HG03196 (cell line): ENCODE measurements around the gene UNC13B.

Experiments
- ATAC-seq: cut with Tn5 transposase; IDR thresholded peaks from one replicate; pipeline ENCODE4 v1.9.1; 2021; ENCODE audit not compliant: unreplicated experiment

Gene UNC13B

DNA sequence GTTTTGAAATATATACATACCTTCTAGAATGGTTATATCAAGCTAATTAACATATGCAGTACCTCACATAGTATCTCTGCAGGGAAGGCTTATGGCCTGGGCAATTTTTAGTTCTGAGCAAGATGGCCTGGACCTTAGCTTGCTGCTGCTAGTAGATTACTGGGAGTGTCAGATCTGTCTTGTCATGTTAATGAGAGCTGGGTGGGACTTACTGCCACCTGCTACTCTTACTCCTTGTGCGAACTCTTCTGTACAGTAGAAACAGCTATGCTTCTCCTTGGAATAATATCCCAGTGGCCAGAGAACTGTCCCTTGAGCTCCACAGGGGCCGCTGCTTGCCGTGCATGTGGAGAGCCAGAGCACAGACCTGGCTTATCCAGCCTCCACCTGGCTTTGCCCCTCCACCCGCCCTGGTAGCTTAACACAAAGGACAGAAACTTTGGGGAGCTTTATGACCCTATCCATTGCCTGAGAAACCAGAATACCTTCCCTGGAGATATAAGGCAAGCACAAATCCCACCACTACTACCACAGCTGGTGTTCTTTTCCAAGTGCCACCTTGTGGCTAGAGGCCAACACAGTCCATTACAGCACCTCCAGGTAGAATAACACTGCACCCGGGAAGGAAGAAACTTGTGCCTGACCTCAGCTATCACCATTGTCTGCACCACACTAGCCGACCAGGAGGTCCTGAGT is 253.7 kb downstream of the UNC13B start:
- ATAC-seq: no peak

DNA sequence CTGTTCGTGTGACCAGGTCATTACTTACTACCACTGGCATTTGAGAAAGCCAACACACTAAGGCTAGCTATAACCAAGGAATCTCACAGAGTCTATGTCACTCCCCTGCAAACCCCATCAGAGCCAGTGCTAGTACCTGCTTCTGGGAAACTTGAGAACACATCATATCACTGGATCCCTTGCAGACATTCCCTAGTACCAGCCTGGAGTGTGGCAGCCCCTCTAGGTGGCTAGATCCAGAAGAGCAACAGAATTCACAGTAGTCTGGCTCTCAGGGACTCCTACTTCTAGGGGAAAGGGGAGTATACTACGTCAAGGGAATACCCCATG is 254.3 kb downstream of the UNC13B start:
- ATAC-seq: no peak

DNA sequence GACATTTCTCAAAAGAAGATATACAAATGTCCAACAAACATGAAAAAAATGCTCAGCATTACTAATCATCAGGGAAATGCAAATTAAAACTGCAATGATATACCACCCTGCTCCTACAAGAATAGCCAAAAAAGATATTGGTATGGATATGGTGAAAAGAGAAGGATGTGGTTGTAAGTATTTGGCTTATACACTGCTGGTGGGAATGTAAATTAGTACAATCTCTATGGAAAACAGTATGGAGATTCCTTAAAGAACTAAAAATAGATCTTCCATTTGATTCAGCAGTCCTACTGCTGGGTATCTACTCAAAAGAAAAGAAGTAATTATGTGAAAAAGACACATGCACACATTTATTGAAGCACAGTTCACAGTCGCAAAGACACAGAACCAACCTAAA is 260.5 kb downstream of the UNC13B start:
- ATAC-seq: no peak

DNA sequence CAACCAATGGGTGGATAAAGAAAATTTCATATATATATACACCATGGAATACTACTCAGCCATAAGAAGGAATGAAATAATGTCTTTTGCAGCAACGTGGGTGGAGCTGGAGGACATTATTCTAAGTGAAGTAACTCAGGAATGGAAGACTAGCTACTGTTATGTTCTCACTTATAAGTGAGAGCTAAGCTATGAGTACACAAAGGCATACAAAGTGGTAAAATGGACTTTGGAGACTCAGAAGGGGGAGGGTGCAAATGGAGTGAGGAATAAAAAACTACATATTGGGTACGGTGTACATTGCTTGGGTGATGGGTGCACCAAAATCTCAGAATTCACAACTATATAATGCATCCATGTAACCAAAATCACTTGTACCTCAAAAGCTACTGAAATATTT is 260.9 kb downstream of the UNC13B start:
- ATAC-seq: no peak

DNA sequence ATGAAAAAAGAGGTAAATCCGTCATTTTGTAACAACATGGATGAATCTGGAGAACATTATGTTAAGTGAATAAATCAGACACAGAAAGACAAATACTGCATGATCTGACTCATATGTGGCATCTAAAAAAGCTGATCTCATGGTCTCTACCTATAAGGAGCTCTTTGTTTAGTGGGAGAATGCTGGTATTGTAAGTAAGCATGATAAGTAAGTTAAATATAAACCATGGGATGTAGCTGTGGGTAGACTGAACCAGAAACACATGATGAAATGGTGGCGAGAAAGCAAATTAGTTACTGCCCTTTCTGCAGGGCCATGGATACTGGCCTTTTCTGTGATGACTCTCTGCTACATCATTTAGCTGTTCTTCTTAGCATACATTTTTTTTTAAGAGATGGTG is 261.7 kb downstream of the UNC13B start:
- no peak for ATAC-seq

DNA sequence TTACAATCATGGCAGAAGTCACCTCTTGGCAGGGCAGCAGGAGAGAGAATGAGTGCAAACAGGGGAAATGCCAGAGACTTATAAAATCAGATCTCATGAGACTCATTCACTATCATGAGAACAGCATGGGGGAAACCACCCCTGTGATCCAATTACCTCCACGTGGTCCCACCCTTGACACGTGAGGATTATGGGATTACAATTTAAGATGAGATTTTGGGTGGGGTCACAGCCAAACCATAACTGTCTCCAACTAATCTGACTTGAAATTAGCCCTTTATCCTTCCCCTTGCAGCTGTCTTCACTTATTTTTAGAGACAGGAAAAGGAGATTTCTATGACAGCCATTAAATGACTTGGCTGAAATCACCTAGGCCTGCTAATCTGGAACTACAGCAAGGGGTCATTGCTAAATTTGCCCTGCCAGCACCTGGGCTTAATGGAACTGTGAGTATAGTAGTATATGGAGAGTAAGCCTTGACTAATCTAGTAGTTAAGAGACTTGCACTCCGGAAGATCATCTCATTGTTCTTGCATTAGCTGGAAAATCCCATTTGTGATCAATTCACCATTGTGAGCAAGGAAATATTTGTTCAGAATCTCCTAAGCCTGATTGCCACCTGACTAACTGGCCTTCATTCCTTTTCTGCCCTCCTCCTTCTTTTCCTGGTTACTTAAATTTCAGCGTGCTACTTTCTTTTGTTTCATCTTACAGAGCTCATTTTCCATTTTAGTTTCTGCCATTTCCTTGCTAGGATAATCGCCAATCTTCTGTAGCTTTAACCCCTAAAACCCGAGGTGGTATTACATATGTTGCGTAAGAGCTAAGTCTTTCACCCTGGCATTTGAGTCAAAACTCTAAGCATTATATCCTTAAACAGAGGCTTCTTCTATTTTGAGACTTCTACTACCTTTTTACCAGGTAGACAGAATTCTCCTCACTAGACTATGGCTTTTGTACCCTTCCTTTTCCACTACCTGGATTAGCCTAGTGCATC is 262.8 kb downstream of the UNC13B start:
- ATAC-seq: no peak

DNA sequence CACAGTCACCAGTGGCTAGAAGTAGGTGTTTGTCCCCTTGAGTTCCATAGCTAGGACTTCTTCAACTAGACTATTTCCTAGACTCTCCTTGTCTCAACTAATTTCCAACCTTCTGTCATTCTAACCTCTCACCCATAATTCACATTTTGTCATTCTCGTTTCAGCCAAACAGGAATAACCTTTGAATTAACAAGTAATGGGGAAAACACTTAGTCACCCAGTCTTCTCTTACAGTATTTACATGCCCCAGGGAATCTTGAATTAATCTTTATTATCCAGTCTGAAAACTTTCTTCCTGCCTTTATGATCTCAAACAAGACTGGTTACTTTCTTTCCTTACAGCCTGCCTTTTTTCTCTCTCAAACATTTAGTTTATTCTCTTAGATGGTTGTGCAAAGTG is 264.8 kb downstream of the UNC13B start:
- no peak for ATAC-seq

DNA sequence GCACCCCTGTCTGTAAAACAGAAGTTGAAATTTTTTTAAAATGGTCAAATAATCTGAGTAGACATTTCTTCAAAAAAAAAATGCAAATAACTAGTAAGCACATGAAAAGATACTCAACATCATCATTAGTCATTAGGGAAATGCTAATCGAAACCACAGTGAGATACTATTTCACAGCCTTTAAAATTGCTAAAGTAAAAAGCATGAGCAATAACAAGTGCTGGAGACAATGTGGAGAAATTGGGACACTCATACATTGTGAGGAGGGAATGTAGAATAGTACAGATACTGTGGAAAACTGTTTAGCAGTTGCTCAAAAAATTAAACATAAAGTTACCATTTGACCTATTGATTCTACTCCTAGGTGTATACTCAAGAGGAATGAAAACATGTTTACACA is 269.7 kb downstream of the UNC13B start:
- no peak for ATAC-seq

DNA sequence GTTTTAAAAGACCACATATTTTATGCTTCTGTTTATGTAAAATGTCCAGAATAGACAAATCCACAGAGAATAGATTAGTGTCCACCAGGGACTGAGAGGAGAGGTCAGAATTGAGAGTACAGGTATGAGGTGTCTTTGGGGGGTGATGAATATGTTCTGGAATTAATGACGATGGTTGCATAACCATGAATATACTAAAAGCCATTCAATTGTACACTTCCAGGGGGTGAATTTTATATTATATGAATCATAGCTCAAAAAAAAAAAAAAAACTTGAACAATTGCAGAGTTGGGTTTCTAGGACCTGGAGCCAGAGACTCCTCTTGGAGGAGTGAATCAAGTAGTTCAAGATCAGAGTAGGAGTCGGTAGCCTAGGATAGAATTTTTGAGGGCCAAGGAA is 270.3 kb downstream of the UNC13B start:
- no peak for ATAC-seq

DNA sequence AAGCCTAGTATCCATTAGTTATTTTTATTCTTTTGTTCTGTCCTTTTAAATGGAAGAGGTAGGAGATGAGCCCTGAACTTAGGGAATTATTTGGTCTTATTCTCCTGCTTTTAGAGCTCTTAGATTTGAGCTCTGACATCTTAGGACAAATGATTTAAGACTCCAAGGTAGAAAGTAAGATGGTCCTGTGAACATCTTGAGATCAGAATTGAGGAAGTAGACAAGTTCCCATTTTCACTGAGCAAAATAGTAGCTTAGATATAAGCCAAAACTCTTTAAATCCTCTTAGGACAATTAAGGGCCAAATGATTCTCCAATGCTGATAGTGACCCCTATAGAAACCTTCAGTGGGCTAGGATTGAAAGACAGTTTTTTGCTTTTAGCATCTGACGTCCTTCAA is 275.1 kb downstream of the UNC13B start:
- no peak for ATAC-seq

DNA sequence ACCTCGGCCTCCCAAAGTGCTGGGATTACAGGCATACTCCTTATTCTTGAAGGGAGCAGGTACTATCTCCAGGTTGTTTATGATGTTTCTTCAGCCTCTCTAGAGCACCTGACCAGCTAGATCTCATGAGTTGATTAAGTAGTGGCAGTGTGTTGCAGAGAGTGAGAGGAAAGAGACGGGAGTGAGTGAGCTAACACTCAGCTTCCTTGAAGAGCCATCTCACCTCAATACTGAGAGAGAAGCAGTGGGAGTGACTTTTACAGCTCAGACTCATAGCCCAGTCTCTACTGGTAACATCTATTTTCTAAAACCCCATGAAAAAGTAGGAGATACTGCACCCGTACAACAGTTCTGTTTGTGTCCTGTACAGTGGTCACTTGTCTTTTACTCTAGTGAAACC is 284.2 kb downstream of the UNC13B start:
- no peak for ATAC-seq

DNA sequence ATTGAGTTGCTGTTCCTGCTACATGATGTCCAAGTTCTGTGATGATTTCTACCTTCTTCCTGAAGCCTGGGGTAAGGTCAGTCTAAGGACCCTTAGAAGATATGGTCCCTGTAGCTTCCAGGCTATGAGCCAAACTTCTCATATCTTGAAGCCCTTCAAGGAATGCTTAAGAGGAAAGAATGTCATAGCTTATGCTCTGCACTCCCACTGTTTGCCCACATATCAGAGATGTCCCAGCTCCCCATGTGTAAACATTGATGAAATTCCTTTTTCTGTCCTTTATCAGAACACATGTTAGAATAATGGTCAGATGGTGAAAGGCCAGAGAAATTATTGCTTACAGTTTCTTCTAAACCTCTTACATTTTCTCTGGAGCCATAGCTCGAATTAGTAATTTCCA is 286.7 kb downstream of the UNC13B start:
- ATAC-seq: no peak

DNA sequence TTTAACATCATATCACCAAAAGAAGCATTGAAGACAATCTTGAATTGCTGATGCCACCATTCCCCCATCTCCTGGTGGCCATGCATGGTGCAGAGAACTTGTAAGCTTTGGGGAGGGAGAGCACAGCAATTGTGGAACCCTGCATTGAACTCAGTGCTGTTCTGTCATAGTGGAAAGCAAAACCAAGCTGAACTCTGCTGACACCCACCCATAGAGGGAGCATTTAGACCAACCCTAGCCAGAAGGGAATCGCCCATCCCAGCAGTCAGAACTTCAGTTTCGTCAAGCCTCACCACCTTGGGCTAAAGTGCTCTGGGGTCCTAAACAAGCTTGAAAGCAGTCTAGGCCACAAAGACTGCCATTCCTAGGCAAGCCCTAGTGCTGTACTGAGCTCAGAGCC is 290.7 kb downstream of the UNC13B start:
- no peak for ATAC-seq

DNA sequence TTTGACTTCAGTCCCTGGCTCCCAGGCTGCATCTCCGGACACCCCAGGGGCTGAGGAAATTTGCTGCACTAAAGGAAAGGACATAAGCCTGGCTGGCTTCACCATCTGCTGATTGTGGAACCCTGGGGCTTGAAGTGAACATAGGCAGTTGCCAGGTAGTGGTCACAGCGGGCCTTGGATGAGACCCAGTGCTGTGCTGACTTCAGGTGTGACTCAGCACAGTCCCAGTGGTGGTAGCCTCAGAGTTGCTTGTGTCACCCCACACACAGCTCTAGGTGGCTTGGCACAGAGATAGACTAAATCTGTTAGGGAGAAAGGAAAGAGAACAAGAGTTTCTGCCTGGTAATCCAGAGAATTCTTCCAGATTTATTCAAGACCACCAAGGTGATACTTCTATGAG is 292.0 kb downstream of the UNC13B start:
- ATAC-seq: no peak
